GM21360 (cell line): Measurements from ENCODE around the gene S100A5.

Experiments used
- ATAC-seq: cut with Tn5 transposase; IDR thresholded peaks from one replicate; pipeline ENCODE4 v1.9.1; 2021; ENCODE audit warnings: mild to moderate bottlenecking, moderate library complexity; ENCODE audit not compliant: unreplicated experiment

The S100A5 gene

GRCh38 chr1:153513023-153513422, 27.7 kb downstream of the S100A5 start:
- no peak for ATAC-seq

GRCh38 chr1:153510984-153511410, 29.7 kb downstream of the S100A5 start:
- ATAC-seq: no peak

- no peak for ATAC-seq
Observed at GRCh38 chr1:153509729-153510354, 30.9 kb downstream of the S100A5 start.

DNA sequence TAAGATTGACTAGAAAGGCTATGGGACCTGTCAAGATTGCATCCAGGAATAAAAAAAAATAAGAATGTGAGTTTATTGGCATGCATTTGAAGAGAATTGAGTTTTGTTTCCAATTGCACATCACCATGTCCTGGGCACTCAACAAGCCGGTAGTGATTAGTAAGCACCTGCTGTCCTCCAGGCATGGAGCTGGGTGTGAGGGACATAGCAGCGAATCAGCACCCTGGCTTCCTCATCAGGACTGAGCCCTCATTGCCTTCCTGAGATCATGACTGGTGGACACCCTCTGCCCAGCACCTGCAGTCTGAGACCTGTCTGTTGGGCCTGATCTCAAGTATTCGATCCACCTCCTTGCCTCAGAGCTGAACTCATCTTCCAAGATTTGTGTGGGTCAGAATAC, 31.7 kb downstream of the S100A5 start:
- no peak for ATAC-seq

GRCh38 chr1:153507926-153508583, 32.7 kb downstream of the S100A5 start:
- ATAC-seq: no peak

- ATAC-seq: no peak
Observed at GRCh38 chr1:153506831-153507413, 33.8 kb downstream of the S100A5 start.

GRCh38 chr1:153506386-153506785, 34.3 kb downstream of the S100A5 start:
- no peak for ATAC-seq

- no peak for ATAC-seq
Observed at GRCh38 chr1:153505576-153505975, 35.2 kb downstream of the S100A5 start.

DNA sequence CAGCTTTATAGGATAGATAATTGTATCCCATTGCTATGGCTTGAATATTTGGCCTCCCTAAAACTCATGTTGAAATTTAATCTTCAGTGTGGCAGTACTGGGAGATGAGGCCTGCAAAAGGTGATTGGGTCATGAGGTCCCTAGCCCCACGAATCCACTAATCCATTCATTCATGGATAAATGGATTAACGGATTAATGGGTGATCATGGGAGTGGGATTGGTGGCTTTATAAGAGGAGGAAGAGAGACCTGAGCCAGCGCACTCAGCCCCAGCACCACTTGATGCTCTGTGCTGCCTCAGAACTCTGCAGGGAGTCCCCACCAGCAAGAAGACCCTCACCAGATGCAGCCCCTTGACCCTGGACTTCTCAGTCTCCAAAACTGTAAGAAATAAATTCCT, 37.0 kb downstream of the S100A5 start:
- ATAC-seq: no peak

GRCh38 chr1:153498746-153499145, 42.0 kb downstream of the S100A5 start:
- ATAC-seq: no peak

DNA sequence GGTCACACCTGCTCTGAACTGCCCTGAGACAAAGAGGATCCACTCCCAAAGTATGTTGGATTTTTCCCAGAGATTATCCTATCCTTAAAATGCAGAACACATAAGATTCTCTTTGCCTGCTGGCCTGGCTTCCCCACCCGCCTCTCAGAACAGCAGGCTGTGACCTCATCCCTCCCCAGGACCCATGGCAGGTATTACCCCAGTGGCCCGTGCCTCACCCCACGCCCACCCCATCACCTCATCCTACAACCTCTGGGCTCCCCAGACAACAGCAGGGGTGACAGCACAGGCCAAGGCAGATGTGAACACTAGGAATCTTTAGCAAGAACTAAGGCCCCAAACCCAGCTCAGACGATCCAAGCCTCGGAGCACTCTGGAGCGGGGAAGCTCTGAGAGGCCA, 45.2 kb downstream of the S100A5 start:
- no peak for ATAC-seq

DNA sequence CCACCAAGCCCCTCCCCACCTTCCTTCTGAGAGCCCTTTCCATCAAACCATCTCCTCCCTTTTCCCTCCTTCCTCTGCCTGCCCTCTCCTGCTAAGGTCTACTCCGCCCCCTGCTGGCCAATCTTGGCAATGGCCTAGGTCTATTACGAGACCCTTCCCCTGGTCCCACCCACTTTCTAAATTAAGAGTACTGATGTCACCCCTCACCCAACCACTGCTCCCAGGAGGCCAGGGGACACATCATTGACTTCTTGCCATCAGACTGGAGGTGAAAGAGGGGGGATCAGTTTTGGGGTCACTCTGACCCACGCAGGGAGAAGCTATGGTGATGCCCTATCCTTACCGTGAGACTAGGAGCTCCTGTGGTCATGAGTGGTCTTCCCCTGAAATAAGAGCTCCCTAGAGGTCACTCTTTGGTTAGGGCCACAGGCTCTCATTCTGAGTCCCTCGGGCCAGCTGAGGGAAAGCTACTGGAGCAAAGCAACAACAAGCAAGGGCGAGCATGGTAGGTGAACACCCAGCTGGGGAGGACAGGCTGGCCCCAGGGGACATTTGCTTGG, 45.7 kb downstream of the S100A5 start:
- ATAC-seq: no peak

DNA sequence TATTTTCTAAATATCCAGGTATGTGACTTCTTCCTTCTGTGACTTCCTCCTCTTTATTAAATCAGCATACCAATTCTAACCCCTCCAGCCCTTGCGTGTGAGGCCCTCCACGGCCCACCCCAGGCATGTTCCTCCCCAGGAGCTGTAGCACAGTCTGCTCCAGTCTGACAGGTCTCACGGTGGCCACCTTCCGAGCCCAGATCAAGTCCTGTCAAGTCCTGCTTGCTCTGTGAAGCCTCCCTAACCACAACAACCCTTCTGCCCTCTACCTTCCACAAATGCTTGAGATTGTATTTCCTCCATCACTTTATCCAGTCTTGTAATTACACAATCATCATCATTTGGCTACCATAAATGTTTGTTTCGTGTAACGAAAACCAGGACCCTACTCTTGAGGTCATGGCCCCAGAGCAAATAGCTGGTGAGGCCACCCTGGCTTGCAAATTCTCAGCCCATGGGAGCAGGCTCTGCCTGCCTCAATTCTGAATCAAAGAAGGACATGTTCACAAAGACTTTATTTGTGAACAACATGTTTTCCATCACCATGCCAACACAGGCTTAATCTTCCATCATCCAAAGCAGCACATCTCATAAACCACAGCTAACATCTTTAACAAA, 47.3 kb downstream of the S100A5 start:
- no peak for ATAC-seq

- ATAC-seq: no peak
Observed at GRCh38 chr1:153490272-153491051, 50.3 kb downstream of the S100A5 start.

GRCh38 chr1:153488731-153489130, 52.0 kb downstream of the S100A5 start:
- ATAC-seq: no peak

DNA sequence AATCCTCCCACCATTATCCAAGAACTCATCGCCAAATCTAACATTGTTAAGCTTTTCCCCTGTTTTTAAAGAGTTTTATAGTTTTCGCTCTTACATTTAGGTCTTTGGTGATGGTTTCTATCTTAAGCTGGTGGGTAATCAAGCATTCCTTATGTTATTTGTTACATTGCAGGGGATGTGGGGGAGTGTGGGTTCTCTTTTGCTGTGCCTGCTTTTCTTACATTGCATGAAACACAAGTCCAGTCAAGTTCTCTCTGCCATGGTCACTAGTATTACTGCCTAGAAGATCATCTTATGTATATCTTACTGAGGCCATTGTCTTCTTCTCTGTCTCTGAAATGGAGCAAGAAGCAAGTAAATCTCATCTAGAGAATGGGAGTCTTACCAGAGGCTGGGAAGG, 53.0 kb downstream of the S100A5 start:
- no peak for ATAC-seq
